Measurements from ENCODE around the gene SOX9.

SOX9 gene

GRCh38 chr17:72151565-72152386 is 31.0 kb downstream of the SOX9 start:
- no peak overlapping the region for H3K4me3 Mint-ChIP-seq
- no peaks in the 10 kb centered on the region for H3K9me3 Mint-ChIP-seq (ENCODE audit: low read depth)
- H3K27ac Mint-ChIP-seq, result no peak overlapping the region
- H3K27me3 Mint-ChIP-seq, result peaks cover 16% of the 10 kb centered on the region
- H3K36me3 Mint-ChIP-seq, result no peaks in the 10 kb centered on the region
- no peaks in the 10 kb centered on the region for H3K4me1 Mint-ChIP-seq (ENCODE audit: low read depth)

- Mint-ChIP-seq H3K9me3 (ENCODE audit: low read depth) (no peaks in the 10 kb centered on the region), H3K4me3 (no peak overlapping the region), H3K36me3 (no peaks in the 10 kb centered on the region), H3K27me3 (peaks cover 16% of the 10 kb centered on the region), H3K4me1 (ENCODE audit: low read depth) (no peaks in the 10 kb centered on the region), H3K27ac (no peak overlapping the region)
Measured at GRCh38 chr17:72152387-72152929, 31.6 kb downstream of the SOX9 start.

- Mint-ChIP-seq H3K4me3 (no peak overlapping the region), H3K27ac (no peak overlapping the region), H3K27me3 (no peaks in the 10 kb centered on the region), H3K36me3 (no peaks in the 10 kb centered on the region), H3K9me3 (ENCODE audit: low read depth) (no peaks in the 10 kb centered on the region), H3K4me1 (ENCODE audit: low read depth) (no peaks in the 10 kb centered on the region)
Measured at GRCh38 chr17:72158895-72159885, 38.4 kb downstream of the SOX9 start.

GRCh38 chr17:72162569-72162968 is 41.7 kb downstream of the SOX9 start:
- Mint-ChIP-seq H3K36me3 (no peaks in the 10 kb centered on the region), H3K4me1 (ENCODE audit: low read depth) (no peaks in the 10 kb centered on the region), H3K27ac (no peak overlapping the region), H3K9me3 (ENCODE audit: low read depth) (no peaks in the 10 kb centered on the region), H3K4me3 (no peak overlapping the region), H3K27me3 (peaks cover 3% of the 10 kb centered on the region)

- no peaks in the 10 kb centered on the region for H3K9me3 Mint-ChIP-seq (ENCODE audit: low read depth)
- no peak overlapping the region for H3K27ac Mint-ChIP-seq
- H3K4me1 Mint-ChIP-seq (ENCODE audit: low read depth), result no peaks in the 10 kb centered on the region
- H3K27me3 Mint-ChIP-seq, result peaks cover 3% of the 10 kb centered on the region
- no peak overlapping the region for H3K4me3 Mint-ChIP-seq
- H3K36me3 Mint-ChIP-seq, result no peaks in the 10 kb centered on the region
Measured at GRCh38 chr17:72163474-72163873, 42.7 kb downstream of the SOX9 start.

- no peak overlapping the region for H3K4me3 Mint-ChIP-seq
- H3K36me3 Mint-ChIP-seq, result no peaks in the 10 kb centered on the region
- H3K4me1 Mint-ChIP-seq (ENCODE audit: low read depth), result no peaks in the 10 kb centered on the region
- peaks cover 3% of the 10 kb centered on the region for H3K27me3 Mint-ChIP-seq
- no peak overlapping the region for H3K27ac Mint-ChIP-seq
- no peaks in the 10 kb centered on the region for H3K9me3 Mint-ChIP-seq (ENCODE audit: low read depth)
Measured at GRCh38 chr17:72164158-72164739, 43.4 kb downstream of the SOX9 start.

GRCh38 chr17:72165192-72165866 is 44.5 kb downstream of the SOX9 start:
- Mint-ChIP-seq H3K4me1 (ENCODE audit: low read depth) (no peaks in the 10 kb centered on the region), H3K27me3 (peaks cover 3% of the 10 kb centered on the region), H3K27ac (no peak overlapping the region), H3K9me3 (ENCODE audit: low read depth) (no peaks in the 10 kb centered on the region), H3K4me3 (no peak overlapping the region), H3K36me3 (no peaks in the 10 kb centered on the region)

- Mint-ChIP-seq H3K4me3 (no peak overlapping the region), H3K4me1 (ENCODE audit: low read depth) (no peaks in the 10 kb centered on the region), H3K27me3 (peaks cover 3% of the 10 kb centered on the region), H3K9me3 (ENCODE audit: low read depth) (no peaks in the 10 kb centered on the region), H3K36me3 (no peaks in the 10 kb centered on the region), H3K27ac (no peak overlapping the region)
Measured at GRCh38 chr17:72165867-72166439, 45.1 kb downstream of the SOX9 start.

GRCh38 chr17:72167593-72167992 is 46.8 kb downstream of the SOX9 start:
- no peaks in the 10 kb centered on the region for H3K9me3 Mint-ChIP-seq (ENCODE audit: low read depth)
- H3K27ac Mint-ChIP-seq, result no peak overlapping the region
- peaks cover 3% of the 10 kb centered on the region for H3K27me3 Mint-ChIP-seq
- H3K4me1 Mint-ChIP-seq (ENCODE audit: low read depth), result no peaks in the 10 kb centered on the region
- no peak overlapping the region for H3K4me3 Mint-ChIP-seq
- H3K36me3 Mint-ChIP-seq, result no peaks in the 10 kb centered on the region

GRCh38 chr17:72169823-72170222 is 49.0 kb downstream of the SOX9 start:
- Mint-ChIP-seq H3K27me3 (peaks cover 2% of the 10 kb centered on the region), H3K4me3 (no peak overlapping the region), H3K9me3 (ENCODE audit: low read depth) (no peaks in the 10 kb centered on the region), H3K27ac (no peak overlapping the region), H3K36me3 (no peaks in the 10 kb centered on the region), H3K4me1 (ENCODE audit: low read depth) (no peaks in the 10 kb centered on the region)

GRCh38 chr17:72171703-72172667 is 51.2 kb downstream of the SOX9 start:
- H3K4me3 Mint-ChIP-seq, result no peak overlapping the region
- H3K4me1 Mint-ChIP-seq (ENCODE audit: low read depth), result no peaks in the 10 kb centered on the region
- no peaks in the 10 kb centered on the region for H3K9me3 Mint-ChIP-seq (ENCODE audit: low read depth)
- no peaks in the 10 kb centered on the region for H3K36me3 Mint-ChIP-seq
- H3K27ac Mint-ChIP-seq, result no peak overlapping the region
- no peaks in the 10 kb centered on the region for H3K27me3 Mint-ChIP-seq

- H3K36me3 Mint-ChIP-seq, result no peaks in the 10 kb centered on the region
- H3K4me1 Mint-ChIP-seq (ENCODE audit: low read depth), result no peaks in the 10 kb centered on the region
- H3K9me3 Mint-ChIP-seq (ENCODE audit: low read depth), result no peaks in the 10 kb centered on the region
- no peak overlapping the region for H3K27ac Mint-ChIP-seq
- H3K27me3 Mint-ChIP-seq, result no peaks in the 10 kb centered on the region
- no peak overlapping the region for H3K4me3 Mint-ChIP-seq
Measured at GRCh38 chr17:72173499-72174116, 52.8 kb downstream of the SOX9 start.

- Mint-ChIP-seq H3K27me3 (peaks cover 2% of the 10 kb centered on the region), H3K36me3 (no peaks in the 10 kb centered on the region), H3K9me3 (ENCODE audit: low read depth) (no peaks in the 10 kb centered on the region), H3K4me1 (ENCODE audit: low read depth) (no peaks in the 10 kb centered on the region), H3K27ac (no peak overlapping the region), H3K4me3 (no peak overlapping the region)
Measured at GRCh38 chr17:72175263-72175662, 54.4 kb downstream of the SOX9 start.

Data from activated naive CD8-positive, alpha-beta T cell (primary cell).